DND-41 (cell line): Measurements from ENCODE around the gene ANKRD61.

Source experiments
- EZH2 ChIP-seq: IDR thresholded peaks from 3 replicates; pipeline ENCODE4 v1.6.1; 2012; ENCODE audit warnings: borderline replicate concordance, low read depth, mild to moderate bottlenecking, moderate library complexity, low read length, inconsistent platforms; ENCODE audit not compliant: severe bottlenecking
- TF ChIP-seq, protein P1 (sequence below): IDR thresholded peaks from 2 replicates; pipeline ENCODE4 v1.5.1; 2012; ENCODE audit warnings: borderline replicate concordance, low read length, moderate library complexity, mild to moderate bottlenecking; ENCODE audit not compliant: poor library complexity, severe bottlenecking; ENCODE audit errors: extremely low read depth

DNA sequence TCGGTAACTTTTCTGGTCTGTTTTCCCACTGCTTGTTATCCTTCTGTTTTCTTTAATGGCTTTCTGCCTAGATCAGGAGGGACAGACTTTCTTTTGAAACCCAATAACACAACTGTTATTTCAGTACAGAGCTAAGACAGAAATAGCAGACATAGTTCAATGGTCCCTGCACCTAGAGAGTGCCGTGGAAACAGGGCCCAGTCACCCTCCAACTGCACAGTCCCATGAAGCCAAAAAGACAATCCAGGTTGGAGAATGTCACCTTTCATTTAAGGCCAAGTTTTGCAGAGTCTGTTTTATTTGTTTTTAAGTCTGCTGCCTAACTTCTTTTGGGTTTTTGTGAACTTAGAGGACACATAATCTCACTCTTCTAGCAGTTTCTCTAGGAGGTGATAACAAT, 19.6 kb upstream of the ANKRD61 start:
- TF ChIP-seq, protein P1, sequence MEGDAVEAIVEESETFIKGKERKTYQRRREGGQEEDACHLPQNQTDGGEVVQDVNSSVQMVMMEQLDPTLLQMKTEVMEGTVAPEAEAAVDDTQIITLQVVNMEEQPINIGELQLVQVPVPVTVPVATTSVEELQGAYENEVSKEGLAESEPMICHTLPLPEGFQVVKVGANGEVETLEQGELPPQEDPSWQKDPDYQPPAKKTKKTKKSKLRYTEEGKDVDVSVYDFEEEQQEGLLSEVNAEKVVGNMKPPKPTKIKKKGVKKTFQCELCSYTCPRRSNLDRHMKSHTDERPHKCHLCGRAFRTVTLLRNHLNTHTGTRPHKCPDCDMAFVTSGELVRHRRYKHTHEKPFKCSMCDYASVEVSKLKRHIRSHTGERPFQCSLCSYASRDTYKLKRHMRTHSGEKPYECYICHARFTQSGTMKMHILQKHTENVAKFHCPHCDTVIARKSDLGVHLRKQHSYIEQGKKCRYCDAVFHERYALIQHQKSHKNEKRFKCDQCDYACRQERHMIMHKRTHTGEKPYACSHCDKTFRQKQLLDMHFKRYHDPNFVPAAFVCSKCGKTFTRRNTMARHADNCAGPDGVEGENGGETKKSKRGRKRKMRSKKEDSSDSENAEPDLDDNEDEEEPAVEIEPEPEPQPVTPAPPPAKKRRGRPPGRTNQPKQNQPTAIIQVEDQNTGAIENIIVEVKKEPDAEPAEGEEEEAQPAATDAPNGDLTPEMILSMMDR: no peak
- no peak for TF ChIP-seq EZH2
